Measurements from ENCODE around the gene DTNA.
"Not testable (repeated sequence)": the region's sequence is repeated elsewhere in the genome, so short reads cannot be mapped to it uniquely, and the experiment has no call there.

DTNA gene

DNA sequence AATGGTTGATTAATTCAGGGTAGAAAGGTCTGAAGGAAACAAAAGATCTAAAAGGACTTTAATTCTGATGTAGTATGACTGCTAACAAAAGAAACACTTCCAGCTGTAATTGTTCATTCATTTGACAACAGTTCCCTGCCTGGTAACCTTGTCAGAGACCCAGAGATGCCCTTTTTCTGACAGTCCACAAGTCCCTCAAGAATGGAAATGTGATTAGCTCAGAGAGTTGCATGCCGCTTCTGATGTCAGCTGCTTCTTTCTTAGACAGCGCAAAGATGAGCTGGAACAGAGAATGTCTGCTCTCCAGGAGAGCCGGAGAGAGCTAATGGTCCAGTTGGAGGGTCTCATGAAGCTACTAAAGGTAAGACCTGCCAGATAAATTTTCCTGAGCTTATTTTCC is 153.6 kb downstream of the DTNA start:
- no peak for DNase-seq

DNA sequence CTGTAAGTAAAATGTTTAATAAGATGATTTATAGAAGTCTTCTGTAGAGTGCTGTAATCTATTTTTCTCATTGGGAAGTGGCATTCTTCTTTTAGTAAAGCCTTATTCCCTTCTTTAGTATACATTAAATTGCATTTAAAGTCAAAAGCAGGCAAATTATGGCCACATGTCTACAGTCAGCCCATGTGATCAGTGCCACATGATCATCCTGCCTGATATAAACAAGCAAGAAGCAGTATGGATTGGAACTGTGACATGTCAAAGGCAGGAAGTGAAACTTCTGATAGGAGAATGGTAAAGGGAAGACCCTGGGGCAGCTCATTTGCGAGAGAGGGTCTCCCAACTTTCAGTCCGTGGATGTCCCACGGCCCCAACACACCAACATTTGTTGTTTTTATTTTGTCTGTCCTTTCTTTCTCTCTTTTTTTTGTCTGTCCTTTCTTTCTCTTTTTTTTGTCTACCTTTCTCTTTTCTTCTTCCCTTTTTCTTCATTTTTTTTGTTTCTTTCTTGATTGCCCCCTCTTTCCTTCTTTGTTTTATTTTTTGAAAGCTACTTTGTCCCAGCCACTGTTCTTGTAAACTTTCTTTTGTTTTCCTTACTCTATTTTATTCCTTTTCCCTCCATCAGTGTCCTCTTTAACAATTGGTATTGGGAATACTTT is 154.9 kb downstream of the DTNA start:
- DNase-seq: no peak

DNA sequence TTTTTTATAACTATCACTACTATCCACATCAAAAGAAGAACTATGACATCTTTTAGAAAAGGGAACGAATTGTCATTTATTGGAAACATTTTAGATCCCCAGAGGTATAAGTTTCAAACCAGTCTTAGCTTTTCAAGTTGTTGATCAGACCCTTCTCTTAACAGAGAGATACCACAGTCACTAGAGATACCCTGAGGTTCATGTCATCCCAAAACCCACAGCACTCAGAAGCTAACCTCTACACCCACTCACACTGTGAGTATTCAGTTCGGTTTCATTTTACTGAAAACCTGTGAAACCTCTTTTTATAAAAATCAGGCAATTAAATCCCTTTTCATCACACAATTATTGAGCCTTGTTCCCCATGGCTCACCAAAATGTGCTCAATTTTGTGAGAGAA is 156.2 kb downstream of the DTNA start:
- DNase-seq: no peak

DNA sequence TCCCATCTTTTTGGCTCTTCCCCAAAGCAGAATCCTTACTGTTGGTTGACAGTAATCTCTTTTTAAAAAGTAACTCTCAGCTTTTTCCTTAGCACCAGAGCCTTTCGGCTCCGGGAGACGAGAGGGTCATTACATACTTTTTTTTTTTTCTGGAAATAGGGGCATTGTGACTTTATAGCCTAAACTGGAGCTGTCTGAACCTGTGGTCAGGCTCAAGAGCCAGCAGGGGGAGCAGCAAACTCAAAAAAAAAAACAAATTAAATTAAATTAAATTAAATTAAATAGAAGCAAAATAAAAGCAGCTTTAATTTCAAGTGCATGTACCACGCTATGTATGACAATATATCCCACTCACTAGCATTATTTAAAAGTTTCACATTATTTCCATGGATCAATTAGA is 156.6 kb downstream of the DTNA start:
- DNase-seq: no peak

DNA sequence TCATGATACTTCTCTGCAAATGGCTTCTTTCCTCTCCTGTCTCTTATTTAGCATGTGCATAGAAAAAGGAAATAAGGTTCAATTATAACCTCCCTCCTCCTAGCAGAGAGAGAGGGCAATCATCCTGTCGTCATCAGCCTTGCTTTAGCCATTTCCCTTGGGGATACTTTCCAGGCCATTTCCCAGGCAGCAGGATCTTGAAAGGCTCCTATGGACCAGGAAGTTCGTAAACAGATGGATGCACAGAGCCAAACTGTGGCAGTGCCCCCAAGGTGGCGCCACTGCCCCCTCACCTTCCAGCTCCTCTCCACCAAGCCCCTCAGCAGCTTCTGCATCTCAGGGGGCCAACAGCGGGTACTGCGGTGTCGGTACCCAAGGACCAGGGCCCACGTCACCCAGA is 157.4 kb downstream of the DTNA start:
- DNase-seq: no peak

DNA sequence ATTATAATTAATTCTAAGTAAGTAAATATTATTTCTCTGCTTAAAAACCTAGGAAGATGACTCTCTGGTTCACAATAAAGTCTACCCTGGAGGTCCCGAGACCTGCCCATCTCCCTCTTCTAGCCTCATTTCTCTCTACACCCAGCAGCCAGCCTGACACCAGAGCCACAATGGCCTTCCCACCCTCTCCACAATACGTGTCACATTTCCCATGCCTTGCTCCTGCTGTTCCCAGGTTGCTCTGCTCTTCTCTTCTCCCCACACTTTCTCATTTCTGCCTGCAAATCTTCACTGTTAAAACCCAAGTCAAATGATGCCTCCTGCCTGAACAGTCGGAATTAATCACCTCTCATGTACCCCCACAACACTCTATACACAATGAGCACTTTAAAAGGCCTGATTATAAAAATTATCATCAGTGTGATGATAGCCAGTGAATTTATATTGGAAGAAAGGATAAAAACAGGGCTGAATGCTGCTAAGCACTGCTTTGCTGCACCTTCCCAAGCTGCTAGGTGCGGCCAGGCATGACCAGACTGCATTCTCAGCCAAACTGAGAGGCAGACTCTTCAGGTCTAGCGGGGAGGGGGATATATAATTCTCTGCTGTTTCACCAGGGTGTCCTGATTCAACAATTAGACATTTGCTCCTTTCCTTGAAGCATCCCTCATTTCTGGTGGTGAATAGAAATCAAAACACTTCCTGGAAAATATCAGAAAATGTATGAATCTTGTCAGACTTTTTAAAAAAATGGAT is 160.6 kb downstream of the DTNA start:
- no peak for DNase-seq

DNA sequence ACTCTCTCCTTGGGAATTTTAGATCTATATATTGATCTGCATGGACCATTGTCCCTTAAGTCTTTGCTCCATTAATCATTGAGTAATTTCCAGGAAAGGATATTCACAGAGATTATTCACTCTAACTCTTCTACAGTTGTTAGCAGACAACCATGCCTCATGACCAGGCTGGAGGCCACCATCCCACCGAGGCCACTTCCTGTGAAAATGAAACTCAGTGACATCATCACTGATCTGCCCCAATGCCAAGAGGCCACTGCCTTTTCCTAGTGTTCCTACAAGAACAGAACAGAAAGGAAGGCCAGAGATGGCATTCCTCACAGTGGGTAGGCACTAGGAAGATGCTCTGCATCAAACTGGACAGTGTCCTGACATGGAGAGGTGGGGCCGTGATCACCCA is 161.3 kb downstream of the DTNA start:
- no peak for DNase-seq

DNA sequence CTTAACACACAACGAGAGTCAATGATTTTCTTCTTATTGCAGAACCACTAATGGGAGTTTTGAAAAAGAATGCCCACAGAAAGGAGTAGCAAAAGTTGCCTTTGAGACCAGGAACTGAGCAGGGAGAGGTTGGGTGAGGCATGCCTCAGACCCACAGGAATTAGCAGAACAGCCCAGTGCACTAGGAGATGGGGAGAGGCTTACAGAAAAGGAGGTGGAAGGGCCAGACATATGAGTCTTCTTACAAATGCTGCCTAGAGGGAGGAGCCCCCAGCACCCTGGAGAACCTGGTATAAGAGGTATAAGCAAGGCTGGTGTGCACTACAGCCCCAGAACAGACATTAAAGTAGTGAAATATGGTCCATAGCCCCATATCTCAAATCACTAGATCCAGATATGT is 162.0 kb downstream of the DTNA start:
- DNase-seq: no peak

DNA sequence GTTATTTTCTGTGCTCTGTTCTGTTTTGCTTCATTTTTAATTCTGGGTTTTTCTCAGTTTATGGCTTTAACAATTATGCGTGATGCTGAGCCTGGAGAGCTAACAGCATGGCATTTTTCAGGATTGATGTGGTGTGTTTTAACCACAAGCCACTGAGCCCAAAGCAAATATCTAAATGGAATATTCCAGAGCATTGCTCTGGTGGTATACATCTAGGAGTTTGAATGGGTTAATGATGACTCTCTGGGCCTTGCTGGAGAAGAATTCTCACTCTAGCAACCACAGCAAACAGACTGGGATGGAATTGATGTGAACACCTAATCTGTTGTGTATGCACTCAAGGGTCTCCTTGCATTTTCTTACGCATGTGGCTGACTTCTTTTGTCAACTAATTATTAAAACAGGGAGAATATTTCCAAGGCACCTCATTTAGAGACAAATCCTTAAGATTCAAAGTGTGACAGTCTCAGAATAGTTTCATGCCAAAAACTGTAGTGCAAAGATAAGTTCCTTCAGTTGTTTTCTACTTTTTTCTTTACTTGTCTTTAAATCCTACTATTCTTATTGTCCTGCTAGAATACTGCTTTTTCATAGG is 164.0 kb downstream of the DTNA start:
- DNase-seq: no peak

DNA sequence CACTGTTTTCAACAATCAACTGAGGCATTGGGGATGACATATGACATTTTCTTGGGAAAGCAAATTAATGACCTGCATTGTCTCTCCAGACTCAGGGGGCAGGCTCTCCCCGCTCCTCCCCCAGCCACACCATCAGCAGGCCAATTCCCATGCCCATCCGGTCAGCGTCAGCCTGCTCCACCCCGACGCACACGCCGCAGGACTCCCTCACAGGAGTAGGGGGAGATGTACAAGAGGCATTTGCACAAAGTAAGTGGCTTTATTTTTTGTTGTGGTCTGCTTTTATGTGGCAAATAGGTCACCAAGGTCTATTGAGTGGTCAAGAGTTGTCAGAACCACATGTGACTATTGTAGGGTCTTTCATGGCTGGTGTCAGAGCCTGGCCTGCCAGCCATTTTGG is 165.1 kb downstream of the DTNA start:
- no peak for DNase-seq

DNA sequence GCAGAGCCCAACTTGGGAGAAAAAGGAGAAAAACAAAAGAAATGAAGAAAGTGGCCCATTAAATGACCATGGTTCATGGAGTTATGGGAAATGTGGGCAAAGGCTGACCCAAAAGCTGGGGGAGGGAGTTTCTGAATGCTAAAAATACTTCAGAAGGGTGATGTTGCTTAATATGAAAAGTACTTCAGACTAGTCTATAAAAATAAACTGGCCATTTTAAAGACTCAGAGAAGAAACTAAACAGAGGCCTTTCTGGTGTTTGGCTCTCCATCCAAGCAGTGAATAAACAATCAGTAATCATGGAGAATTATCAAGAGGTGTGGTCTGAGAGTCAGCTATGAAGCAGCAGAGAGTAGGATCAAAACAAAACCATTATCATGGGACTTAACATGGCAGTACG is 170.3 kb downstream of the DTNA start:
- DNase-seq: no peak

DNA sequence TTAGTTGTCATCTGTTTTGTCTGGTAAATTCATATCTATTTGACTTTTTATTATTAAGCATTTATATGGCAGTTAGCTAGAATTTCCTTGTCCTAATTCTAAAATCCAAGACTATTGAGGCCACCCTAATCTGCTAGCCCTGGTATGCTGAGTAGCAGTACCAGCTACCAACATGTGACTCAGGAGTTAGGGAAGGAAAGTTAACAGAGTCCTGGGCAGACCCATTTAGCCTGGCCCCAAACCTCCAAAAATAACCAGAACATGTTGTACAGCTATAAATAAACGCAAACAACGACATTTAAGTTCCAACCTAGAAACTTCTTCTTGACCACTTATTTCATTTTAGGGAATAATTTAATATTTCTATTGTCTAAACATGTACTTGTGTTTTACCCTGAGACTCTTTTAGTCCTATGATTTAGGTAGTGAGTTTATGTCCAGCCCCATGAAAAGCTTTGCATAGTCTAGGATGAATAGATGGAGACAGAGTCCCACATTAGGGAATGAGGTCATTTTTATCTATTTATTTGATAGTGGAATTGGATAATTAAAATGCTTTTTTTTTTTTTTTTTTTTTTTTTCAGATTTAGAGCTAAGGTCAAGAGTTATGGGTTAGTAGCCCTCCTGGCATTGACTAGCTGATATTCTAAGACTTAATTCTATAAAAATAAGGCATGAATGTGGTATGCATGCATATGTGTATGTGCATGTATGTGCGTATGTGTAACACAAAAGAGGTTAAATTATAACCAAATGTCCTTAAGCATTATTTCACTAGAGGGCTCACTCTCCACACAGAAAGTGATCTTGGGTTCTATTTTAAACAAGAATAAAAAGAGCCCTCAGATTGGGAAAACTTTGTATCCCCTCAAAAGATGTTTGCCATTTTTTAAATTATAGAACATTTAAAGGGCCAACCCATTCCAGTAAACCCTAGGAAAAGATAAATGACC is 171.1 kb downstream of the DTNA start:
- no peak for DNase-seq

DNA sequence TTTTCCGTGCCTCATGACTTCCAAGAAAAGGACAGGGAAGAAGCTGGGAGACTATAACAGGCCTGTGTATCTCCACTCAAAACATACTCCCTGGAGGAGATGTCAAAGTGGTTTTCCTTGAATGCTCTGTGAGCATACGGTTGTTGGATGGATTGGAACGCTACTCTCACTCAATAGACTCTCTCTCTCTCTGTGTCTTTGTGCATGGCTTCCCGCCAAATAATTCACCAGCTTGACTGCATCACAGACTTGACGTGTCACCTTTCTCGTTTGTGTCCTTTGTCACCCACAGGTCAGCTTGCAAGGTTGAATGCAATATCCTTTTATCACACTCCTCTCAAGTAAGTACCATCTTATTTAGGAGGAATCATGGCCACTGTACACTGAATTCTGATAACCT is 174.3 kb downstream of the DTNA start:
- no peak for DNase-seq

DNA sequence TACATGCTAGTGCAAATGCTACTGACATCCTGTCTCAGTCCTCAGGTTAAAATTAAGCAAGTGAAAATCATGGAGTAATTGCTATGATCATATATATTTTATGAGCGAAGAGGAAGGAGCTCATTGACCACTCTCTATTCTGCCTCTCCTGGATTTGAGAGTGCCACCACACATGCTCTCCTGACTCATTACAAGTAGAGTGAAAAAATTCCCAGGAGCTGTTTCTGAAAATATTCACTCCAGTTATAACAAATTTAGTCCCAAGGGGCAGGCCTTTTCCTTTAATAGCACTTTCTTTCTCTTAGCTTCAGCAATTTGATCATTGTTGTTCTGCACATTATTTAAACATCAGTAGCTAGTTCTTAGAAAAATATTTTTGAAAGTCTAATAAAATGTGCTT is 176.1 kb downstream of the DTNA start:
- DNase-seq: no peak

DNA sequence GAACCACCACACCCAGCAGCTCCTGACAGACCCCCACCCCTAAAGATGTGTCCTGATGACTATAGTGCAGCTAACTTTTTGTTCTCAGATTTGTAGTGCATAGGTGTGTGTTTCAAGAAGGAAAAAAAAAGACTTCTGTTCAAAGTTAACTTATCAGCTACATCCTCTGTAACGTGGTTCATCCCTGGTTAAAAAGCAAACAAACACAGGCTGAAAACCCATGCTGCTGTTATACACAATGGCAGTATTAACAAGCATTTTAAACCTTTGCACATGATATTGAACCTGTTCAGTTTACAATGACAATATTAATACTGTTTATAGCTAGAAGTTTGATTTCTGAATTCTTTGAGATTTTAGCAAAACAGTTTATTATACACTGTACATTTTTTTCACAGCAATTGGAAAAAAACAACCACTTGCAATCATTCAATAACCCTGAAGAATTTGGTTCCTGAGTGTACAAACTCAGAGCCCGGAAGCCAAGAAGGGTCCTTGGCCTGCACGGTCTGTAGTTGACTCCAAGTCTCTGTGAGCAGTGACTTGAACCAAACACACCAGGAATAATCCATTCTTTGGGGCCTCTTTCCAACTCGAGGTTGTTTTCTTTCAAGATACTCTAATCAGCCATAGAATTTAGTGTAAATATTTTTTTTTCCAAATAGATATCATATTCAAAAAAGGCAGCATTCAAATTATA is 177.9 kb downstream of the DTNA start:
- no peak for DNase-seq

DNA sequence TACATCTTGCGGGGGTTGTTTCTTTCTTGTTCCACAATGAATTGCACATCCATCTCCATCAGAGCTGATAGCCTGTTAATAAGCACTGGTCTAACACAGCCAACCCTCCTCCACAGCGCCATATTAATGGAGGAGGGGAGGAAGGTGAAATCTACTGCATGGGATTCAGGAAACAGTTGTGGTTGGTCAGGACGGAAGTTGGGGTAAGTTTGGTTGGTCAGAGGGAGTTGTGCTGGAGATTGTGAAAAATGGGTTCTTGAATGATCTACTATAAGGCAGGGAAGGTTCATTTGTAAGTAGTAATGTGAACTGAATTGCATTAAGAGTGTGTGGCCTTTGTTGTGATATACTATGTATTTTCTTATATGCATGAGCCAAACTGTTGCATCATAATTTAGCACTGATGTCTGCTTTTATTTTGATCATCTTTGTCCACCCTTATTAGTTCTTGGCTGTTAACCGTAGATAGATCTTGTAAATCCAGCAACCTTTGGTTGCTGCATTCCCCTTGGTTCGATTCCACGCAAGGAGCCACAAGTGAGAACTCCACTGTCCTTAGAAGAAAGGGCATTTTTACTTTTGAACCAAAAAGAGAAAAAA is 180.5 kb downstream of the DTNA start:
- DNase-seq: no peak

DNA sequence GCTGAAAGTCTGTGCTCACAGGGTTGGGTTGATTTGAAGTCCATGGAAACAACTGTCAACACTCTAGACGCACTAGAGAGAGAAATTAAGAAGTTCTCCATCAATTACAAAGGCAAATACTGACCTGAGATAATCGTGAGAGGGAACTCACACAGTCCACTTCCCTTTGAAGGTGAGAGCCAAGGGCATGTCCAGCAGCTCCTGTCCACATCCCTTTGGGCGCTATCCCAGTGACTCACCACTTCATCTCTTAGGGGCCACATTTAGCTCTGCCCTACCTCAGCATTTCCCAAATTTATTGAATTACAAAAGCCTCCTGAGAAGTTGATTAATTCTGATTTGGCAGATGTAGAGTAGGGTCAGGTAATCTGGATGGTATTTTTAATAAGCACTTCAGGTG is 182.3 kb downstream of the DTNA start:
- no peak for DNase-seq

DNA sequence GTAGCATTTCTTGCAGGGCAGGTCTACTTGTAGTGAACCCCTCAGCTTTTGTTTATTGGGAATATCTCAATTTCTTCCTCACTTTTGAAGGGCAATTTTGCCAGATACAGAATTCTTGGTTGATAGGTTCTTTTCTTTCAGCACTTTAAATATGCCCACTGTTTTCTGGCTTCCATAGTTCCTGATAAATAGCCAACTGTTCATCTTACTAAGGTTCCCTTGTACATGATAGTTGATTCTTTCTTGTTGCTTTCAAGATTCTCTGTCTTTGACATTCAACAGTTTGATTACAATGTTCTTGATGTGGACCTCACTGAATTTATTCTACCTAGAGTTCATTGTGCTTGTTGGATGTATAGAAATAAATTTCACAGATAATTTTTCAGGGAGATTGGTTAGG is 183.1 kb downstream of the DTNA start:
- no peak for DNase-seq

DNA sequence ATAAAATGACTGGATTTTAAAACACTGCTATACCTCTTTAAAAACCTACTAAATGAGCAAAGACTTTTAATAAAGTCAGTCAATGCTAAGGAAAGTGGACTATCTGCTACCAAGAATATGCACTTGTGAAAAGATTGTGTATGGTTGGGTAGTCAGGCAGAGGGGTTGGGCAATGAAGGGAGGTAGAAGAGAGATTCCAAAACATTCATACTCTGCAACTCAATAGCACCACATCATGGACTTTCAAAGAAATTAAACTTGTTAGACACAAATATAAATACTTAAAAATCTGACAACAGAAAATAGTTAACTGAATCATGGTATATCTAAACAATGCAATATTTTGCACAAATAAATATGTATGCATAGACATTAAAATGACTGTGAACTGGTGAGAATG is 191.2 kb downstream of the DTNA start:
- DNase-seq: no peak

DNA sequence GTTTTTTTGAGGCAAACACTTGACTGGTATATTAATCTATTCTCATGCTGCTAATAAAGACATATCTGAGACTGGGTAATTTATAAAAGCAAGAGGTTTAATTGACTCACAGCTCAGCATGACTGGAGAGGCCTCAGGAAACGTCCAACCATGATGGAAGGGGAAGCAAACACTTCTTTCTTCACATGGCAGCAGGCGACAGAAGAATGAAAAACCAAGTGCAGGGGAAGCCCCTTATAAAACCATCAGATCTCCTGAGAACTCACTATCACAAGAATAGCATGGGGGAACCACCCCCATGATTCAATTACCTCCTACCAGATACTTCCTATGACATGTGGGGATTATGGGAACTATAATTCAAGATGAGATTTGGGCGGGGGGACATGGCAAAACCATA is 194.9 kb downstream of the DTNA start:
- no peak for DNase-seq

DNA sequence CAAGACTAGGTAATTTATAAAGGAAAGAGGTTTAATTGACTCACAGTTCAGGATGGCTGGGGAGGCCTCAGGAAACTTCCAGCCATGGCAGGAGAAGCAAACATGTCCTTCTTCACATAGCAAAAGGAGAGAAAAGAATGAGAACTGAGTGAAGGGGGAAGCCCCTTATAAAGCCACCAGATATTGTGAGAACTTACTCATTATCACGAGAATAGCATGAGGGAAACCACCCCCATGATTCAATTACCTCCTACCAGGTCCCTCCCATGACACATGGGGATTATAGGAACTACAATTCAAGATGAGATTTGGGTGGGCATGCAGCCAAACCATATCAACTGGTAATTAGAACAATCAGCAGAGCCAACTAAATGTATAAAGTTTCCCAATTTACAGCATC is 196.9 kb downstream of the DTNA start:
- DNase-seq: not testable (repeated sequence)

DNA sequence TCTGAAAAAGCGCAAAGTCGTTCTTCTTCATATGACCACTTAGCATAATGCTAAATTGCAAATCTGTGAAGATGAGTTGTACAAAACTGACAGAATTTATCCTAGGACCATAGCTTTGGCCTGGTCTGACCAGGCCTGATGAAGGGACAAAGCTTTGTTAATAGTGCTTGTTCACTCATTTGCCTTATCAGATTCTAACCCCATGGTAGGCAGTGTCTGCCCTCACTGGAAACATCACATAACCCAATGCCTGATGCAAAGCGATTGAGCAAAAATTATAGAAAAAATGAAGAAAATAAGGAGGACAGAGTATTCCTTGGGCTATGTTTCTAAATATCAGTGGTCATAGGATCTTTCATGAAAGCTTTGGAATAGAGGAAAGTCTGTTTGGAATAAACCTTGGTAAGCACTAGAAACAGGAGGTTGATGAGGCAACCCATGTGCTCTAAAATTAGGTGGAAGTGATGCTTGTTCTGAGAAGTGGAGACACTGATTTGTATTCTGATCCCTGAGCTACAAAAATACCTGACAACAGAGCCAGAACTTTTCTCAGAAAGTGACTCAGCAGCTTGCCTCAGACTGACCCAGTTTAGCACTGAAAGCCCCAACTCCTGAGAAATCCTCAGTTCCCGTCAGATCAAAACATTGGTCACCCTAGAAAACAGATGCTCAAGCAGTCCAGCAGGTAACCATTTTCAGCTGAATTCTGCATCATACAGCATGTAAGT is 199.7 kb downstream of the DTNA start:
- DNase-seq: no peak
